BE2C (cell line): ENCODE results near the gene CFAP46.
"Not testable (repeated sequence)": the region's sequence is repeated elsewhere in the genome, so short reads cannot be mapped to it uniquely, and the experiment has no call there.

Experiments
- DNase-seq: peaks from one replicate; pipeline ENCODE4 v3.0.0-alpha.2; 2020
- H3K27me3 ChIP-seq: fragments of 250-450 bp; sonication (Bioruptor Pico); 2 replicates; pipeline ENCODE4 v1.5.1; 2020; ENCODE audit warnings: mild to moderate bottlenecking
- H3K36me3 ChIP-seq: fragments of 250-450 bp; sonication (Bioruptor Pico); 2 replicates; pipeline ENCODE4 v1.5.1; 2020; ENCODE audit warnings: mild to moderate bottlenecking
- H3K4me1 ChIP-seq: fragments of 250-450 bp; sonication (Bioruptor Pico); 2 replicates; pipeline ENCODE4 v1.5.1; 2020
- H3K4me3 ChIP-seq: 2 replicates; pipeline ENCODE4 v1.5.1; 2011; ENCODE audit warnings: low read depth, low read length
- H3K9me3 ChIP-seq: fragments of 250-450 bp; sonication (Bioruptor Pico); 2 replicates; pipeline ENCODE4 v1.5.1; 2020
- TF ChIP-seq, protein P1 (sequence below): IDR thresholded peaks from 2 replicates; pipeline ENCODE4 v1.5.1; 2012; ENCODE audit warnings: mild to moderate bottlenecking, low read depth, low read length

CFAP46 gene

DNA sequence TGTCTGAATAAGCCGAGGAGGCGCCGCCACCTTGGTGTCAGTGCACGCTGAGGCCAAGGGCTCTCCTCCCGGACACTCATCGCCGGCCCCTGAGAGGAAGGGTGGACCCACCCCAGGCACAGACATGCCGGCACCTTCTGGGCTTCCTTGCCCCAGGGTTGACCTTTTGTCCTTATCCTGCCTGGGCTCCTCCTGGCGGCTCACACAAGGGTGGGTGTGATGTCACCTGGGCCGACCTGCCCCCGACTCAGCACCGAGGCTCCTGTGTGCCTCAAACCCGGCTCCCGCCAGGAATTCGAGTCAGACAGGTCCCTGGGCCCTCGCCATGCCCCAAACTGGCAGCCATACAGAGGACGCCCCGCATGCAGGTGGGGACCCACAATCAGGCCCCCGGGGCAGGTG is 17.7 kb upstream of the CFAP46 start:
- Histone ChIP-seq H3K4me1 (no peaks in the 10 kb centered on the region), H3K27me3 (no peaks in the 10 kb centered on the region; the same call in 1 of the 2 replicates), H3K4me3 (no peak overlapping the region), H3K9me3 (no peaks in the 10 kb centered on the region), H3K36me3 (no peaks in the 10 kb centered on the region)
- DNase-seq, result no peak
- TF ChIP-seq, protein P1, sequence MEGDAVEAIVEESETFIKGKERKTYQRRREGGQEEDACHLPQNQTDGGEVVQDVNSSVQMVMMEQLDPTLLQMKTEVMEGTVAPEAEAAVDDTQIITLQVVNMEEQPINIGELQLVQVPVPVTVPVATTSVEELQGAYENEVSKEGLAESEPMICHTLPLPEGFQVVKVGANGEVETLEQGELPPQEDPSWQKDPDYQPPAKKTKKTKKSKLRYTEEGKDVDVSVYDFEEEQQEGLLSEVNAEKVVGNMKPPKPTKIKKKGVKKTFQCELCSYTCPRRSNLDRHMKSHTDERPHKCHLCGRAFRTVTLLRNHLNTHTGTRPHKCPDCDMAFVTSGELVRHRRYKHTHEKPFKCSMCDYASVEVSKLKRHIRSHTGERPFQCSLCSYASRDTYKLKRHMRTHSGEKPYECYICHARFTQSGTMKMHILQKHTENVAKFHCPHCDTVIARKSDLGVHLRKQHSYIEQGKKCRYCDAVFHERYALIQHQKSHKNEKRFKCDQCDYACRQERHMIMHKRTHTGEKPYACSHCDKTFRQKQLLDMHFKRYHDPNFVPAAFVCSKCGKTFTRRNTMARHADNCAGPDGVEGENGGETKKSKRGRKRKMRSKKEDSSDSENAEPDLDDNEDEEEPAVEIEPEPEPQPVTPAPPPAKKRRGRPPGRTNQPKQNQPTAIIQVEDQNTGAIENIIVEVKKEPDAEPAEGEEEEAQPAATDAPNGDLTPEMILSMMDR, result no peak

DNA sequence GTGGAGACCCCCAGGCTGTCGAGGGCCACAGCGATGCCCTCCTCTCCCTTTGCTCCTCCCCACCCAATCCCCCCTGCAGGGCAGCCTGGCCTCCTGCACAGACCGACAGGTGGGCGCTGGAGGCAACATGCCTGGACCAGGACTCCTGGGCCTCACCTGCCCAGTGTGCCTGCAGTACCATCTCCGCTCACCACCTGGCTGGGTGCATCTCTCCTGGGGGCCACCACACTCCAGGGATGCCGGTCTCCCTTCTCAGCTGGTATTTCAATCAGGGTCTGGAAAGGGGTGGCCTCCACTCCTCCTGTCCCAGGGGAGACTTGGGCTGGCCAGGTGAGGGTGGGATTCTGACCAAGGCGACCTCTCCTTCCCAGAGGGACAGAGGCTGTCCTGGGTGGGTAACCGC is 17.2 kb upstream of the CFAP46 start:
- Histone ChIP-seq H3K9me3 (no peaks in the 10 kb centered on the region), H3K36me3 (no peaks in the 10 kb centered on the region), H3K4me1 (no peaks in the 10 kb centered on the region), H3K4me3 (no peak overlapping the region), H3K27me3 (peaks cover 2% of the 10 kb centered on the region; the same call in 1 of the 2 replicates)
- TF ChIP-seq, protein P1, result no peak
- DNase-seq, result no peak

DNA sequence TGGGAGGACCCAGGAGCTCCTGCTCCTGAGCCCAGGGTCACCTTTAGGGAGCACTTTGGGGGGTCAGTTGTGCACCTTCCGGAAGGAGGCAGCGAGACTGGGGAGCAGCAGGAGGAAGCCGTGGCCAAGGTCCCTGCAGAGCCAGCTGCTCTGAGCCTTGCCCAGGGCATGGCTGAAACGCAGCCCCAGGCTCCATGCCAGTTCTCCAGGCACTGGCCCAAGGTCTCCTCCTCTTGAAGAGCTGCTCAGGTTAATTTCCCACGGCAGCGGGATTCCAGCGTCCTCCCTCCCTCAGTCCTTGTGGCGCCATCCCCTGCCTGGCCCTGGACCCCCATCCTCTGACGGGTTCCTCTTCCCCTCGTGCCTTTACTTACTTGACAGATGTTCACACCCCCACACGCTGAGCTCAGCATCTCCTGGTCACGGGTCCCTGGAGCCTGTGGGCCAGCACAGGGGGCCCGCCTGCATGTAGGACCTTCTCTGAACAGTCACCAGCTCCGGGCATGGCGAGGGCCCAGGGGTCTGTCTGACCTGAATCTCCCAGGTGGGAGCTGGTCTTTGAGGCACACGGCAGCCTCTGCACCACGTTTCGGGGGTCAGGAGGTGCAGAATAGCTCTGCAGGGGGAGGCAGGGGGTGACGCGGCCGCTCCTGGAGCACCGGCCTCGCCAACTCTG is 16.7 kb upstream of the CFAP46 start:
- TF ChIP-seq, protein P1, result no peak
- H3K4me3 ChIP-seq, result no peak overlapping the region
- H3K36me3 ChIP-seq, result no peaks in the 10 kb centered on the region
- peaks cover 6% of the 10 kb centered on the region; the same call in 1 of the 2 replicates for H3K27me3 ChIP-seq
- no peaks in the 10 kb centered on the region for H3K9me3 ChIP-seq
- no peaks in the 10 kb centered on the region for H3K4me1 ChIP-seq
- no peak for DNase-seq

DNA sequence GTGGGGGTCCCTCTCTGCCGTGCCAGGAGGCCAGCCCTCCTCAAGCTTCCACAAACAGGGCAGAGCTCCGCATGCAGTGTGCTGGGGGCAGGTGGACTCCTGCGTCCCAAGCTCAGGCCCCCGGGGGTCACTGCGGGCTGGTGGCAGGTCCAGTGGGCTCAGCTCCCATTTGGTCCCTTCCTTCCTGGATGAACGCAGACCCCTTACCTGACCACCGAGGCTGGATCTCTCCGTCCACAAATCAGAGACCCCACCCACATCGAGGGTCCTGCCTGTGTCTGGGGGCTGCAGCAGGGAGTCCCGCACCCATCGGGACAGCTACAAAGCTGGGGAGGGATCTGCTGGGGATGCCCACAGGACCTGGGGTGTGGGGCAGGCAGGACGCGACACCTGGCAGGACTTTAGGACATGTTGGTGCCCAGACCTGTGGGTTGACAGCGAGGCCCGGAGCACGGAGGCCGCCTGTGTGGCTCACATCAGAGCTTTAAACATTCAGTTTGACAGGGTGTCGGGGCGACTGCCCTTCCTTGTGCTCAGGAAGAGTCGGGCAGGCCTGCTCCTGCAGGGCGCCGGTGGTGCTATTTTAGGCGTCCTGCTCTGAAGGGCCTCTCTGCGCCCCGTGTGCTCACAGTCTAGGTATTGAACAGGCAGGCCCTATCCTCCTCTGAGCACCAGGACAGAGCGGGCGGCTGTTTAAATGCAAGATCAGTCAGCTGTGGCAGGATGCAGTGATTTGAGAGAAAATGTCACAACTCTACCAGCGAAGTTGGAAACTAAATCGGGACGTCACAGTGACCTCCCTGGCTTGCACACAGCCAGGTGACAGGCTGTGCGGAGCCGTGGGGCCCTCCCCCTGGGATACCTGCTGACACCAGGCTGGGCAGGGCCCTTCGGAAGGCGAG is 15.9 kb upstream of the CFAP46 start:
- H3K27me3 ChIP-seq, result peaks cover 6% of the 10 kb centered on the region; the same call in 1 of the 2 replicates
- no peaks in the 10 kb centered on the region for H3K36me3 ChIP-seq
- no peak overlapping the region for H3K4me3 ChIP-seq
- H3K4me1 ChIP-seq, result no peaks in the 10 kb centered on the region
- no peak for DNase-seq
- TF ChIP-seq, protein P1, result no peak
- H3K9me3 ChIP-seq, result no peaks in the 10 kb centered on the region

DNA sequence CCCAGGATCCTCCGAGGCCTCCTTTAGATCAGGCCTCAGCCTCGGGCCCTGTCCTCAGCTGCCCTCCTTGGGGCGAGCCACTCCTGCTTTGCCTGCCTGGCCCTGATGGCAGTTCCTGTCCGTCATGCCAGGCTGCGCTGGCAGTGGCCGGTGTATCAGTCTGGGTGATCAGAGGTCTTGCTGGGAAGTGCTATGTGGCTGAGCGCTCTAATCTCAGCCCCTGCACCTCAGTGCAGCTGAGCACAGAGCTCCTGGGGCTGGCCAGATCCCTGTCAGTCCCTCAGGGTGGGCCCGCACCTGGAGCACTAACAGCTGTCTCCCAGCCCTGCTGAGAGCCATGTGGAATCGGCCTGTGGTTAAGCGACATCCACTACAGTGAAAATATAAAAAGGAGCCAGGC is 14.8 kb upstream of the CFAP46 start:
- no peak for DNase-seq
- Histone ChIP-seq H3K4me1 (no peaks in the 10 kb centered on the region), H3K36me3 (no peaks in the 10 kb centered on the region), H3K4me3 (no peak overlapping the region), H3K27me3 (peaks cover 9% of the 10 kb centered on the region), H3K9me3 (no peaks in the 10 kb centered on the region)
- TF ChIP-seq, protein P1, result no peak

DNA sequence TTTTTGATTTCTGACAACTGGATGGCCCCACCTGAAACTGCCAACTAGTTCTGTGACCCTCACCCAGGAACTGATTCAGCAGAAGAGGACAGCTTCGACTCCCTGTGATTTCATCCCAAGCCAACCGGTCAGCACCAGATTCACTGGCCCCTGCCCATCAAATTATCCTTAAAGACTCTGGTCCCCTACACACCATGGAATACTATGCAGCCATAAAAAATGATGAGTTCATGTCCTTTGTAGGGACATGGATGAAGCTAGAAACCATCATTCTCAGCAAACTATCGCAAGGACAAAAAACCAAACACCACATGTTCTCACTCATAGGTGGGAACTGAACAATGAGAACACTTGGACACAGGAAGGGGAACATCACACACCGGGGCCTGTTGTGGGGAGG is 13.9 kb upstream of the CFAP46 start:
- H3K4me1 ChIP-seq, H3K9me3 ChIP-seq, H3K4me3 ChIP-seq, DNase-seq, H3K36me3 ChIP-seq: not testable (repeated sequence)
- H3K27me3 ChIP-seq, result peaks cover 11% of the 10 kb centered on the region
